Rectal smooth muscle tissue (tissue), 1 donor: Measurements from ENCODE around the gene BMAL1.
"Not testable (repeated sequence)": the region's sequence is repeated elsewhere in the genome, so short reads cannot be mapped to it uniquely, and the experiment has no call there.

Experiments
- H3K27ac ChIP-seq: one replicate; pipeline ENCODE4 v1.7.0; 2013; ENCODE audit warnings: low read depth, low read length, inconsistent platforms
- H3K27me3 ChIP-seq: one replicate; pipeline ENCODE4 v1.7.0; 2013; ENCODE audit warnings: low read length; ENCODE audit not compliant: control insufficient read depth, insufficient read depth
- H3K36me3 ChIP-seq: one replicate; pipeline ENCODE4 v1.7.0; 2013; ENCODE audit warnings: low read length; ENCODE audit not compliant: control insufficient read depth, insufficient read depth
- H3K4me1 ChIP-seq: one replicate; pipeline ENCODE4 v1.7.0; 2013; ENCODE audit warnings: low read length; ENCODE audit not compliant: control insufficient read depth, insufficient read depth
- H3K4me3 ChIP-seq: one replicate; pipeline ENCODE4 v1.7.0; 2013; ENCODE audit warnings: low read length
- H3K9ac ChIP-seq: one replicate; pipeline ENCODE4 v1.7.0; 2013; ENCODE audit warnings: low read length

BMAL1 gene

GRCh38 chr11:13368041-13368446 is 90.5 kb downstream of the BMAL1 start:
- Histone ChIP-seq H3K9ac (no peak overlapping the region), H3K27me3 (no peaks in the 10 kb centered on the region), H3K4me1 (no peaks in the 10 kb centered on the region), H3K4me3 (no peak overlapping the region), H3K27ac (no peak overlapping the region), H3K36me3 (peaks cover 28% of the 10 kb centered on the region)

- no peaks in the 10 kb centered on the region for H3K4me1 ChIP-seq
- no peak overlapping the region for H3K27ac ChIP-seq
- peaks cover 56% of the 10 kb centered on the region for H3K36me3 ChIP-seq
- no peak overlapping the region for H3K9ac ChIP-seq
- no peaks in the 10 kb centered on the region for H3K27me3 ChIP-seq
- no peak overlapping the region for H3K4me3 ChIP-seq
Measured at GRCh38 chr11:13373216-13373615, 95.6 kb downstream of the BMAL1 start.

GRCh38 chr11:13375798-13376197 is 98.2 kb downstream of the BMAL1 start:
- Histone ChIP-seq H3K9ac (no peak overlapping the region), H3K4me1 (no peaks in the 10 kb centered on the region), H3K27me3 (no peaks in the 10 kb centered on the region), H3K36me3 (peaks cover 56% of the 10 kb centered on the region), H3K27ac (no peak overlapping the region), H3K4me3 (no peak overlapping the region)

GRCh38 chr11:13376402-13376801 is 98.8 kb downstream of the BMAL1 start:
- peaks cover 56% of the 10 kb centered on the region for H3K36me3 ChIP-seq
- no peaks in the 10 kb centered on the region for H3K27me3 ChIP-seq
- no peak overlapping the region for H3K4me3 ChIP-seq
- H3K27ac ChIP-seq: no peak overlapping the region
- no peak overlapping the region for H3K9ac ChIP-seq
- no peaks in the 10 kb centered on the region for H3K4me1 ChIP-seq

- H3K27me3 ChIP-seq: no peaks in the 10 kb centered on the region
- H3K9ac ChIP-seq: no peak overlapping the region
- no peak overlapping the region for H3K4me3 ChIP-seq
- H3K36me3 ChIP-seq: peaks cover 53% of the 10 kb centered on the region
- H3K4me1 ChIP-seq: no peaks in the 10 kb centered on the region
- H3K27ac ChIP-seq: no peak overlapping the region
Measured at GRCh38 chr11:13376838-13377237, 99.2 kb downstream of the BMAL1 start.

- Histone ChIP-seq H3K4me1 (no peaks in the 10 kb centered on the region), H3K4me3 (no peak overlapping the region)
Measured at GRCh38 chr11:13378316-13378715, 100.7 kb downstream of the BMAL1 start.

GRCh38 chr11:13380731-13381130 is 103.1 kb downstream of the BMAL1 start:
- no peak overlapping the region for H3K4me3 ChIP-seq
- no peaks in the 10 kb centered on the region for H3K4me1 ChIP-seq
- no peaks in the 10 kb centered on the region for H3K27me3 ChIP-seq
- peaks cover 39% of the 10 kb centered on the region for H3K36me3 ChIP-seq
- no peak overlapping the region for H3K9ac ChIP-seq
- no peak overlapping the region for H3K27ac ChIP-seq

More at GRCh38 chr11:13378316-13378715, 100.7 kb downstream of the BMAL1 start:
- Histone ChIP-seq H3K27ac (no peak overlapping the region), H3K27me3 (no peaks in the 10 kb centered on the region), H3K9ac (no peak overlapping the region), H3K36me3 (peaks cover 53% of the 10 kb centered on the region)

- peaks cover 21% of the 10 kb centered on the region for H3K36me3 ChIP-seq
Measured at GRCh38 chr11:13382751-13383150, 105.2 kb downstream of the BMAL1 start.

GRCh38 chr11:13384908-13385640 is 107.5 kb downstream of the BMAL1 start:
- no peak overlapping the region for H3K4me3 ChIP-seq
- no peaks in the 10 kb centered on the region for H3K27me3 ChIP-seq
- no peak overlapping the region for H3K9ac ChIP-seq
- no peak overlapping the region for H3K27ac ChIP-seq
- H3K4me1 ChIP-seq: no peaks in the 10 kb centered on the region
- peaks cover 6% of the 10 kb centered on the region for H3K36me3 ChIP-seq

More at GRCh38 chr11:13382751-13383150, 105.2 kb downstream of the BMAL1 start:
- H3K9ac ChIP-seq: no peak overlapping the region
- no peak overlapping the region for H3K4me3 ChIP-seq
- no peak overlapping the region for H3K27ac ChIP-seq
- no peaks in the 10 kb centered on the region for H3K4me1 ChIP-seq
- no peaks in the 10 kb centered on the region for H3K27me3 ChIP-seq

GRCh38 chr11:13386567-13386966 is 109.0 kb downstream of the BMAL1 start:
- no peak overlapping the region for H3K27ac ChIP-seq
- no peak overlapping the region for H3K9ac ChIP-seq
- H3K4me3 ChIP-seq: no peak overlapping the region
- no peaks in the 10 kb centered on the region for H3K27me3 ChIP-seq
- H3K36me3 ChIP-seq: peaks cover 4% of the 10 kb centered on the region
- no peaks in the 10 kb centered on the region for H3K4me1 ChIP-seq

GRCh38 chr11:13388741-13389140 is 111.2 kb downstream of the BMAL1 start:
- no peaks in the 10 kb centered on the region for H3K36me3 ChIP-seq
- no peaks in the 10 kb centered on the region for H3K4me1 ChIP-seq
- H3K9ac ChIP-seq: no peak overlapping the region
- no peaks in the 10 kb centered on the region for H3K27me3 ChIP-seq
- no peak overlapping the region for H3K4me3 ChIP-seq
- H3K27ac ChIP-seq: no peak overlapping the region

GRCh38 chr11:13391217-13391616 is 113.6 kb downstream of the BMAL1 start:
- Histone ChIP-seq H3K27ac (no peak overlapping the region), H3K36me3 (no peaks in the 10 kb centered on the region), H3K4me1 (no peaks in the 10 kb centered on the region), H3K4me3 (no peak overlapping the region), H3K9ac (no peak overlapping the region), H3K27me3 (no peaks in the 10 kb centered on the region)

- not testable (repeated sequence) for H3K27me3 ChIP-seq, H3K4me1 ChIP-seq, H3K27ac ChIP-seq, H3K9ac ChIP-seq, H3K36me3 ChIP-seq, H3K4me3 ChIP-seq
Measured at GRCh38 chr11:13398335-13398734, 120.7 kb downstream of the BMAL1 start.
